Adipose tissue (tissue), 3 donors: Measurements from ENCODE around the gene SLC16A12. TPM values are rescaled to one million over a fixed set of nuclear protein-coding genes. Genes with fewer than 3 reads are reported as not detected.

Experiments
- H3K27ac ChIP-seq: one replicate; pipeline ENCODE4 v1.5.1; 2013; ENCODE audit warnings: low read depth, low read length
- WGBS, 3 donors: extraction: QIAGEN DNeasy Blood & Tissue Kit; methylation state at CpG; one replicate each; pipeline ENCODE4 v1.1.7; 2013; 5-methylcytosine and 5-hydroxymethylcytosine counted together
- polyA plus RNA-seq, 3 donors: library from polyadenylated mRNA; stranded (reverse); fragments of 200-250 nt; gene quantifications; one replicate each; pipeline ENCODE4 v1.2.3, GENCODE V29; 2013
- donor health status: healthy with polysubstance abuse.
- donor health status: Bipolar disorder and iron deficiency.
- donor health status: healthy.

SLC16A12 gene
- polyA plus RNA-seq, 3 donors, result 0.13 to 12.6 (median 0.56) TPM

- WGBS, 3 donors, result 74 to 83% (median 76%) methylated on average over 2 of the region's 2 CpGs
These were observed 146.6 kb downstream of the SLC16A12 start for GRCh38 chr10:89388806-89389205.

GRCh38 chr10:89384474-89385340 is 150.7 kb downstream of the SLC16A12 start:
- no peak overlapping the region for H3K27ac ChIP-seq
- WGBS, 3 donors, result 54 to 84% (median 64%) methylated on average over 4 of the region's 4 CpGs

More at GRCh38 chr10:89388806-89389205, 146.6 kb downstream of the SLC16A12 start:
- H3K27ac ChIP-seq, result no peak overlapping the region

GRCh38 chr10:89382757-89383156 is 152.6 kb downstream of the SLC16A12 start:
- WGBS, 3 donors, result 88 to 91% (median 89%) methylated on average over 1 of the region's 1 CpG
- no peak overlapping the region for H3K27ac ChIP-seq

Other genes with a start within 250 kb of the SLC16A12 start
- gene IFIT2, start 233.5 kb downstream of the SLC16A12 start, polyA plus RNA-seq, result 1 to 10 TPM; 2.1 to 5.3 (median 2.5) TPM
- 10 to 100 TPM in 1 of 3 donors, 1 to 10 TPM in 2; 5.2 to 18.0 (median 9.5) TPM for gene IFIT3, start 207.6 kb downstream of the SLC16A12 start, polyA plus RNA-seq
- gene IFIT1B, start 157.5 kb downstream of the SLC16A12 start, polyA plus RNA-seq, result not detected
- 10 to 100 TPM in 1 of 3 donors, 1 to 10 TPM in 2; 4.4 to 30.5 (median 5.4) TPM for gene IFIT1, start 143.0 kb downstream of the SLC16A12 start, polyA plus RNA-seq
- 1 to 10 TPM; 3.6 to 9.3 (median 6.1) TPM for gene IFIT5, start 121.0 kb downstream of the SLC16A12 start, polyA plus RNA-seq
- 1 to 10 TPM; 1.4 to 1.7 (median 1.5) TPM for gene PANK1, start 109.6 kb upstream of the SLC16A12 start, polyA plus RNA-seq
- gene KIF20B, start 166.0 kb upstream of the SLC16A12 start, polyA plus RNA-seq, result 1 to 10 TPM in 1 of 3 donors, under 1 TPM in 2; 0.48 to 1.0 (median 0.67) TPM